PC-9 (cell line): Measurements from ENCODE around the gene EEF1A1. TPM values are rescaled to one million over a fixed set of nuclear protein-coding genes. Genes with fewer than 3 reads are reported as not detected.
A peak's percentile ranks its signal among the peaks of the same experiment; 100 is the strongest.

Source experiments
- BruUV-seq: library from RNA; stranded (reverse); fragments of 400-500 nt; replicated peaks from 2 replicates; lab custom pipeline; 2021; lab: Mats Ljungman, UMichigan
- CTCF ChIA-PET: fragments of 300-600 bp; sonication (Branson Sonifier 250); formaldehyde crosslinking; loops from one replicate; lab custom pipeline; 2022; ENCODE audit warnings: antibody characterized with exemption; lab: Charles Lee
- POLR2A ChIA-PET: fragments of 300-600 bp; sonication (Branson Sonifier 250); formaldehyde crosslinking; loops from one replicate; lab custom pipeline; 2022; ENCODE audit warnings: antibody characterized with exemption; ENCODE audit not compliant: unreplicated experiment; lab: Charles Lee
- DNase-seq, 2 experiments: peaks; one replicate each; pipeline versions ENCODE4 v3.0.0 to v3.0.0-alpha.2; 2015 to 2022; ENCODE audit warnings: mixed read lengths in 1 of 2
- H2AFZ ChIP-seq: fragments of 200-600 bp; sonication (generic); 2 replicates; pipeline ENCODE4 v1.8.1; 2017; ENCODE audit warnings: antibody characterized with exemption
- H3F3A ChIP-seq: fragments of 200-600 bp; sonication (generic); 2 replicates; pipeline ENCODE4 v1.8.1; 2017; ENCODE audit warnings: antibody characterized with exemption, mild to moderate bottlenecking, low read depth; ENCODE audit not compliant: insufficient read depth
- H3K27ac ChIP-seq: fragments of 200-600 bp; sonication (generic); 2 replicates; pipeline ENCODE4 v1.6.1; 2016; ENCODE audit warnings: mixed run types
- H3K27me3 ChIP-seq: fragments of 200-600 bp; sonication (generic); 2 replicates; pipeline ENCODE4 v1.6.1; 2016; ENCODE audit warnings: low read depth, mixed run types; ENCODE audit not compliant: insufficient read depth
- H3K36me3 ChIP-seq: fragments of 200-600 bp; sonication (generic); 2 replicates; pipeline ENCODE4 v1.6.1; 2016; ENCODE audit warnings: low read depth, mixed run types
- H3K4me1 ChIP-seq: fragments of 200-600 bp; sonication (generic); replicated peaks from 2 replicates; pipeline ENCODE4 v1.6.1; 2016; ENCODE audit warnings: mixed run types; ENCODE audit not compliant: insufficient read depth
- H3K4me2 ChIP-seq: fragments of 200-600 bp; sonication (generic); 2 replicates; pipeline ENCODE4 v1.6.1; 2017; ENCODE audit warnings: mixed run types
- H3K4me3 ChIP-seq: fragments of 200-600 bp; sonication (generic); 2 replicates; pipeline ENCODE4 v1.6.1; 2016; ENCODE audit warnings: mixed run types
- H3K79me2 ChIP-seq: fragments of 200-600 bp; sonication (generic); 2 replicates; pipeline ENCODE4 v1.6.1; 2017; ENCODE audit warnings: low read depth, mixed run types
- H3K9me2 ChIP-seq: fragments of 200-600 bp; sonication (generic); 2 replicates; pipeline ENCODE4 v1.8.1; 2017; ENCODE audit warnings: mild to moderate bottlenecking; ENCODE audit not compliant: insufficient read depth
- H3K9me3 ChIP-seq: fragments of 200-600 bp; sonication (generic); 2 replicates; pipeline ENCODE4 v1.8.1; 2016; ENCODE audit warnings: low read depth; ENCODE audit not compliant: insufficient read depth
- H4K20me1 ChIP-seq: fragments of 200-600 bp; sonication (generic); 2 replicates; pipeline ENCODE4 v1.8.1; 2017; ENCODE audit not compliant: insufficient read depth
- EZH2 ChIP-seq: fragments of 200-600 bp; sonication (generic); IDR thresholded peaks from 2 replicates; pipeline ENCODE4 v1.8.0; 2017; ENCODE audit warnings: antibody characterized with exemption, low read depth
- intact Hi-C: fragments of 100-400 bp; cut with micrococcal nuclease; formaldehyde crosslinking; loops from one replicate; pipeline ENCODE4 v1.10.0; 2022; ENCODE audit not compliant: unreplicated experiment
- total RNA-seq: library from RNA; stranded (reverse); gene quantifications from 2 replicates; pipeline ENCODE4 v1.2.3, GENCODE V29; 2021
- TF ChIP-seq, protein P1 (sequence below): fragments of 200-600 bp; sonication (generic); conservative IDR thresholded peaks from 2 replicates; pipeline ENCODE4 v1.6.1; 2017; ENCODE audit warnings: mixed run types, antibody characterized with exemption, mild to moderate bottlenecking, moderate library complexity

Gene EEF1A1
- total RNA-seq, 1 experiment from 2014 or later: 10,581 TPM

DNA sequence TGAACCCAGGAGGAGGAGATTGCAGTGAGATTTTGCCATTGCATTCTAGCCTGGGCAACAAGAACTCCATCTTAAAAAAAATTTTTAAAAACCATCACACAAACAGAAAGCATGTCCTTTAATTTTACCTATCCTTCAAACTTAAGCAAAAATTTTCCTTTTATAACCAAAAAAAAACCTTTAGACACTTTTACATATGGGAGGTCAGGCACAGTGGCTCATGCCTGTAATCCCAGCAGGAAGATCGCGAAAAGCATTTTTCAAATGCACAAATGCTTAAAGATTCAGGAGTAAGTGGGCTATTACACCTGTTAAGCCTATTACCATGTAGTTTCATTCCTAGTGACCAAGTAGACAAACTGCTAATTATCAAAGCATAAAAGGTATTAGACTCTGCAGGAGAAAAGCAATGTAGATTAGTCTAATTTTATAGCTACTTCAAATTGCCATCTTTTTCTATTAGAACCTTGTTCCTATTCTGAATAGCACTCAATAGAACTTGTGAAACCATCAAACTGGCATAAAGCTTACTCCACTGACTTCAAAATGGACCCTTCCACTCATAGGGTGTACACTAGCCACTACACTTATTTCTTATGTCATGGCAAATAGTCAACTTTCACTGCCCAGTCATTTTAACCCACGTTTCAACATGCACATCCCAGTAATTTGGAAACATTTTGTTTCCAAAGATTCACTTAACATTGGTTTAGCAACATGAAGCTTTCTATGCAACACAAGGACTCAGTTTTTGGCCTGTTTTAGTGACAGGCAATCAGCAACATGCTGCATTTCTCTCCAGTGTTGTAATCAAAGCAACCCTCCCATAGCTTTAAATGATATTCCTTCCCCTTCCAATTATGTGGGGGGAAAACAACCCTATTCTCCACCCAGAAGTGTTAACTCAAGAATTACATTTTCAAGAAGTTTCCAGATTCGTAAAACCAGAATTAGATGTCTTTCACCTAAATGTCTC lies 4.0 kb downstream of the EEF1A1 start:
- Histone ChIP-seq H3F3A (peaks cover 90% of the 10 kb centered on the region), H3K27me3 (no peaks in the 10 kb centered on the region), H3K27ac (peak overlapping the region; percentile 76), H3K9me3 (no peaks in the 10 kb centered on the region), H3K36me3 (peaks cover 37% of the 10 kb centered on the region), H3K9me2 (no peaks in the 10 kb centered on the region), H2AFZ (no peak overlapping the region), H3K79me2 (peaks cover 47% of the 10 kb centered on the region), H3K4me1 (peaks cover 15% of the 10 kb centered on the region; the same call in 1 of the 2 replicates), H3K4me2 (peak overlapping the region; percentile 70), H4K20me1 (peaks cover 64% of the 10 kb centered on the region), H3K4me3 (peak overlapping the region; percentile 43; the same call in 1 of the 2 replicates)
- BruUV-seq: no TSS peak
- DNase-seq: no peak
- POLR2A ChIA-PET: interaction anchor here (0.6 to 1.4 kb wide), 3 partner anchors 64 to 731 kb away, joined by 5 to 14 read pairs (median 6); no protein-coding TSS in a partner anchor
- TF ChIP-seq, protein P1, sequence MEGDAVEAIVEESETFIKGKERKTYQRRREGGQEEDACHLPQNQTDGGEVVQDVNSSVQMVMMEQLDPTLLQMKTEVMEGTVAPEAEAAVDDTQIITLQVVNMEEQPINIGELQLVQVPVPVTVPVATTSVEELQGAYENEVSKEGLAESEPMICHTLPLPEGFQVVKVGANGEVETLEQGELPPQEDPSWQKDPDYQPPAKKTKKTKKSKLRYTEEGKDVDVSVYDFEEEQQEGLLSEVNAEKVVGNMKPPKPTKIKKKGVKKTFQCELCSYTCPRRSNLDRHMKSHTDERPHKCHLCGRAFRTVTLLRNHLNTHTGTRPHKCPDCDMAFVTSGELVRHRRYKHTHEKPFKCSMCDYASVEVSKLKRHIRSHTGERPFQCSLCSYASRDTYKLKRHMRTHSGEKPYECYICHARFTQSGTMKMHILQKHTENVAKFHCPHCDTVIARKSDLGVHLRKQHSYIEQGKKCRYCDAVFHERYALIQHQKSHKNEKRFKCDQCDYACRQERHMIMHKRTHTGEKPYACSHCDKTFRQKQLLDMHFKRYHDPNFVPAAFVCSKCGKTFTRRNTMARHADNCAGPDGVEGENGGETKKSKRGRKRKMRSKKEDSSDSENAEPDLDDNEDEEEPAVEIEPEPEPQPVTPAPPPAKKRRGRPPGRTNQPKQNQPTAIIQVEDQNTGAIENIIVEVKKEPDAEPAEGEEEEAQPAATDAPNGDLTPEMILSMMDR: no peak
- no peak for TF ChIP-seq EZH2
- intact Hi-C loops: no loop called here
- CTCF ChIA-PET: interaction anchor here (0.9 kb wide), 1 partner anchor 63 kb away, joined by 3 read pairs; no protein-coding TSS in a partner anchor

DNA sequence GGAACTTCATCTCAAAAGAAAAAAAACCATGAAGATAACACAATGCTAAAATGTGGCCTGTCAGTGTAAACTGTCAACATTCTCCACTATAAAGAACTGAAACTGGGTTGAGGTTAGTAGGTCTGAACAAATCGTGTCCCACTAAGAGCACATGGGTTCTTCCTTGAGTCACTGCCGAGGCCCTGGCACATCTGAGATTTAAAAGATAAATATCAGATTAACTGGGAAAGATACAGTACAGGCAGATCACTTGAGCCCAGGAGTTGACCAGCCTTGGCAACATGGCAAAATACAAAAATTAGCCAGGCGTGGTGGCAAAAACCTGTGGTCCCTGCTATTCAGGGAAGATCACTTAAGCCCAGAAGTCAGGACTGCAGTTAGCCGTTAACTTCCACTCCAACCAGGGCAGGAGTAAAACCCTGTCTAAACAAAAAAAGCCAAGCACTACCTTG lies 5.6 kb downstream of the EEF1A1 start:
- DNase-seq: peak in 1 of 2 experiments; percentile 36
- CTCF ChIA-PET: interaction anchor here (0.6 to 1.5 kb wide), 4 partner anchors 54 to 133 kb away, joined by 3 to 4 read pairs (median 3); partner anchors contain the start of gene MTO1
- BruUV-seq: no TSS peak

More for the DNA sequence above, 5.6 kb downstream of the EEF1A1 start:
- H4K20me1 ChIP-seq: peaks cover 64% of the 10 kb centered on the region
- H3K9me2 ChIP-seq: no peaks in the 10 kb centered on the region
- no peak overlapping the region for H3K4me3 ChIP-seq
- no peak for TF ChIP-seq EZH2
- TF ChIP-seq, protein P1: no peak
- POLR2A ChIA-PET: interaction anchor here (0.5 to 0.6 kb wide), 4 partner anchors 55 to 165 kb away, joined by 3 to 6 read pairs (median 4); no protein-coding TSS in a partner anchor
- no peaks in the 10 kb centered on the region for H3K27me3 ChIP-seq
- H3K4me2 ChIP-seq: no peak overlapping the region
- peaks cover 15% of the 10 kb centered on the region; the same call in 1 of the 2 replicates for H3K4me1 ChIP-seq
- H3K27ac ChIP-seq: peak overlapping the region; percentile 76
- H3K9me3 ChIP-seq: no peaks in the 10 kb centered on the region
- peaks cover 38% of the 10 kb centered on the region for H3K79me2 ChIP-seq
- H2AFZ ChIP-seq: no peak overlapping the region
- intact Hi-C loops: loop anchor here (1.0 kb wide), 3 partner anchors 95 to 218 kb away; partner anchors contain the start of gene SLC17A5
- peaks cover 31% of the 10 kb centered on the region for H3K36me3 ChIP-seq
- peaks cover 81% of the 10 kb centered on the region for H3F3A ChIP-seq
